Sigmoid colon (tissue), 4 donors: ENCODE data around the gene PRUNE2.

ENCODE experiments used
- EP300 ChIP-seq, 4 donors: sonication (generic); formaldehyde crosslinking; IDR thresholded peaks; one replicate each; pipeline ENCODE4 v1.6.1; 2017; ENCODE audit warnings: antibody characterized with exemption in 4 of 4
- POLR2A ChIP-seq, 2 donors: fragments of 450-650 bp; IDR thresholded peaks; one replicate each; pipeline ENCODE4 v1.6.1; 2016; ENCODE audit warnings: antibody characterized with exemption in 2 of 2, mild to moderate bottlenecking in 2 of 2, moderate library complexity in 2 of 2
- TF ChIP-seq, protein P1 (sequence below), 4 experiments: fragments of 450-650 bp in 3 of 4; fragments of 200-600 bp in 1 of 4; IDR thresholded peaks; one replicate each; pipeline ENCODE4 v1.5.1; 2016 to 2019; ENCODE audit warnings: antibody characterized with exemption in 4 of 4, mild to moderate bottlenecking in 3 of 4, moderate library complexity in 2 of 4

- TF ChIP-seq, protein P1, sequence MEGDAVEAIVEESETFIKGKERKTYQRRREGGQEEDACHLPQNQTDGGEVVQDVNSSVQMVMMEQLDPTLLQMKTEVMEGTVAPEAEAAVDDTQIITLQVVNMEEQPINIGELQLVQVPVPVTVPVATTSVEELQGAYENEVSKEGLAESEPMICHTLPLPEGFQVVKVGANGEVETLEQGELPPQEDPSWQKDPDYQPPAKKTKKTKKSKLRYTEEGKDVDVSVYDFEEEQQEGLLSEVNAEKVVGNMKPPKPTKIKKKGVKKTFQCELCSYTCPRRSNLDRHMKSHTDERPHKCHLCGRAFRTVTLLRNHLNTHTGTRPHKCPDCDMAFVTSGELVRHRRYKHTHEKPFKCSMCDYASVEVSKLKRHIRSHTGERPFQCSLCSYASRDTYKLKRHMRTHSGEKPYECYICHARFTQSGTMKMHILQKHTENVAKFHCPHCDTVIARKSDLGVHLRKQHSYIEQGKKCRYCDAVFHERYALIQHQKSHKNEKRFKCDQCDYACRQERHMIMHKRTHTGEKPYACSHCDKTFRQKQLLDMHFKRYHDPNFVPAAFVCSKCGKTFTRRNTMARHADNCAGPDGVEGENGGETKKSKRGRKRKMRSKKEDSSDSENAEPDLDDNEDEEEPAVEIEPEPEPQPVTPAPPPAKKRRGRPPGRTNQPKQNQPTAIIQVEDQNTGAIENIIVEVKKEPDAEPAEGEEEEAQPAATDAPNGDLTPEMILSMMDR (IDR thresholded peaks at IDR 0.05): no peak
- TF ChIP-seq POLR2A (IDR thresholded peaks at IDR 0.05) (no peak), EP300 (IDR thresholded peaks at IDR 0.05) (no peak)
These were observed 291.9 kb downstream of the PRUNE2 start for GRCh38 chr9:76613974-76614373.
